Right lobe of liver (tissue), 4 donors: ENCODE data around the gene RASGRP2.

Experiments
- CTCF ChIP-seq, 4 donors: fragments of 200-600 bp in 3 of 4; fragments of 450-650 bp in 1 of 4; IDR thresholded peaks; one replicate each; pipeline versions ENCODE4 v1.5.1 to v1.8.0; 2016 to 2022; ENCODE audit warnings: antibody characterized with exemption in 4 of 4, mild to moderate bottlenecking in 2 of 4
- POLR2A ChIP-seq: fragments of 450-650 bp; IDR thresholded peaks from one replicate; pipeline ENCODE4 v1.6.1; 2017; ENCODE audit warnings: antibody characterized with exemption, mild to moderate bottlenecking
- donor health status: DM: no; HTN: no; CAD: no.
- donor health status: DM: no; HTN: no; CAD: no.
- donor health status: DM: no; HTN: yes; CAD: no.

GRCh38 chr11:64679846-64680245, 64.1 kb downstream of the RASGRP2 start:
- no peak for TF ChIP-seq CTCF (IDR thresholded peaks at IDR 0.05)
- TF ChIP-seq POLR2A, result no peak
